Kidney (tissue), 14 donors: ENCODE results near the gene KCNQ1. TPM values are rescaled to one million over a fixed set of nuclear protein-coding genes. Genes with fewer than 3 reads are reported as not detected.

Experiments
- DNase-seq, 5 donors: peaks; one replicate each; pipeline ENCODE4 v3.0.0-alpha.2; 2013 to 2020
- FAIRE-seq: peaks from 2 replicates; lab custom pipeline; 2012; peaks lifted over from hg19 to GRCh38; lab: Jason Lieb, UNC
- H3K27ac ChIP-seq, 2 donors: one replicate each; pipeline ENCODE4 v1.7.0; 2013; ENCODE audit warnings: low read depth in 2 of 2, low read length in 2 of 2, inconsistent platforms in 1 of 2
- H3K27me3 ChIP-seq: one replicate; pipeline ENCODE4 v1.7.1; 2013; ENCODE audit warnings: low read length, inconsistent platforms; ENCODE audit not compliant: control insufficient read depth, insufficient read depth
- H3K36me3 ChIP-seq, 3 donors: one replicate each; pipeline versions ENCODE4 v1.7.0 to v1.7.1; 2013; ENCODE audit warnings: low read length in 3 of 3, control low read depth in 1 of 3, inconsistent platforms in 1 of 3; ENCODE audit not compliant: insufficient read depth in 3 of 3, control insufficient read depth in 2 of 3
- H3K4me1 ChIP-seq, 3 donors: one replicate each; pipeline versions ENCODE4 v1.7.0 to v1.7.1; 2013; ENCODE audit warnings: low read length in 3 of 3, inconsistent platforms in 1 of 3, low read depth in 1 of 3; ENCODE audit not compliant: control insufficient read depth in 2 of 3, insufficient read depth in 2 of 3
- H3K4me3 ChIP-seq, 3 donors: one replicate each; pipeline versions ENCODE4 v1.7.0 to v1.8.1; 2013; ENCODE audit warnings: low read length in 3 of 3, control low read depth in 1 of 3, inconsistent platforms in 1 of 3
- H3K9ac ChIP-seq, 3 donors: one replicate each; pipeline versions ENCODE4 v1.7.0 to v1.7.1; 2013; ENCODE audit warnings: low read length in 3 of 3, control low read depth in 1 of 3, inconsistent platforms in 1 of 3
- H3K9me3 ChIP-seq, 3 donors: one replicate each; pipeline versions ENCODE4 v1.7.0 to v1.7.1; 2013; ENCODE audit warnings: low read length in 3 of 3, control low read depth in 1 of 3, inconsistent platforms in 1 of 3; ENCODE audit not compliant: control insufficient read depth in 2 of 3, insufficient read depth in 1 of 3
- intact Hi-C: fragments of 100-400 bp; cut with DNase I; formaldehyde crosslinking; loops from one replicate; pipeline ENCODE4 v1.11.1; 2022
- polyA plus RNA-seq: library from polyadenylated mRNA; stranded (reverse); fragments of 350-450 nt; fragmentation: Illumina TruSeq; extraction: RNeasy Lipid Tissue Mini Kit (QIAGEN cat#74804); gene quantifications from one replicate; pipeline ENCODE4 v1.2.3, GENCODE V29; 2014; ENCODE audit warnings: low read depth, low replicate concordance; ENCODE audit not compliant: insufficient read depth
- total RNA-seq: library from RNA; stranded (reverse); fragmentation: NEBNext Ultra II Directional; extraction: Animal tissue kit (Norgen Biotek cat#: 25700); gene quantifications from one replicate; pipeline ENCODE4 v1.2.1, GENCODE V29; 2021
- TF ChIP-seq, protein P1 (sequence below): IDR thresholded peaks from 3 replicates; pipeline ENCODE4 v1.5.1; 2012; ENCODE audit warnings: mild to moderate bottlenecking, moderate library complexity, borderline replicate concordance; ENCODE audit not compliant: insufficient read depth; ENCODE audit errors: extremely low read depth
- donor health status: control.
- donor health status: control.
- donor health status: control.
- donor health status: control.
- donor health status: control.
- donor health status: DM: yes; HTN: yes; CAD: no.
- donor health status: Normal renal cell carcinoma (clear cell type).

KCNQ1 gene
- total and polyA plus RNA-seq, 2 donors from 2014 or later = 45.5 to 49.4 TPM

DNA sequence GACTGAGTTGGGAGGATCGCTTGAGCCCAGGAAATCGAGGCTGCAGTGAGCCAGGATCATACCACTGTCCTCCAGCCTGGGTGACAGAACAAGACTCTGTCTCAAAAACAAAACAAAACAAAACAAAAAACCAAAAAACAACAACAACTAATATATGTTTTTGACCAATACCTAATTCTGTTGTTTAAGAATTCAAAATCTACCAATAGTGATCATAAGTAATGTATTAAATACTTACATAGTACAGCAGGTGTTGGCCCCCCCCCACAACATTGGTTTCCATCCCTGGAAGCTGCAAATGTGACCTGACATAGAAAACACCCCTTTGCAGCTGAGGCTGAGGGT, 74.7 kb downstream of the KCNQ1 start:
- H3K4me3 ChIP-seq = no peak overlapping the region
- no peak overlapping the region for H3K27ac ChIP-seq
- no peaks in the 10 kb centered on the region for H3K9me3 ChIP-seq
- intact Hi-C loops = no loop called here
- no peak for DNase-seq
- H3K27me3 ChIP-seq = no peaks in the 10 kb centered on the region
- FAIRE-seq = no peak
- no peaks in the 10 kb centered on the region for H3K36me3 ChIP-seq
- H3K4me1 ChIP-seq = peaks cover 0 to 7% (median 0%) of the 10 kb centered on the region in 3 donors
- H3K9ac ChIP-seq = no peak overlapping the region
- TF ChIP-seq, protein P1, sequence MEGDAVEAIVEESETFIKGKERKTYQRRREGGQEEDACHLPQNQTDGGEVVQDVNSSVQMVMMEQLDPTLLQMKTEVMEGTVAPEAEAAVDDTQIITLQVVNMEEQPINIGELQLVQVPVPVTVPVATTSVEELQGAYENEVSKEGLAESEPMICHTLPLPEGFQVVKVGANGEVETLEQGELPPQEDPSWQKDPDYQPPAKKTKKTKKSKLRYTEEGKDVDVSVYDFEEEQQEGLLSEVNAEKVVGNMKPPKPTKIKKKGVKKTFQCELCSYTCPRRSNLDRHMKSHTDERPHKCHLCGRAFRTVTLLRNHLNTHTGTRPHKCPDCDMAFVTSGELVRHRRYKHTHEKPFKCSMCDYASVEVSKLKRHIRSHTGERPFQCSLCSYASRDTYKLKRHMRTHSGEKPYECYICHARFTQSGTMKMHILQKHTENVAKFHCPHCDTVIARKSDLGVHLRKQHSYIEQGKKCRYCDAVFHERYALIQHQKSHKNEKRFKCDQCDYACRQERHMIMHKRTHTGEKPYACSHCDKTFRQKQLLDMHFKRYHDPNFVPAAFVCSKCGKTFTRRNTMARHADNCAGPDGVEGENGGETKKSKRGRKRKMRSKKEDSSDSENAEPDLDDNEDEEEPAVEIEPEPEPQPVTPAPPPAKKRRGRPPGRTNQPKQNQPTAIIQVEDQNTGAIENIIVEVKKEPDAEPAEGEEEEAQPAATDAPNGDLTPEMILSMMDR = no peak

DNA sequence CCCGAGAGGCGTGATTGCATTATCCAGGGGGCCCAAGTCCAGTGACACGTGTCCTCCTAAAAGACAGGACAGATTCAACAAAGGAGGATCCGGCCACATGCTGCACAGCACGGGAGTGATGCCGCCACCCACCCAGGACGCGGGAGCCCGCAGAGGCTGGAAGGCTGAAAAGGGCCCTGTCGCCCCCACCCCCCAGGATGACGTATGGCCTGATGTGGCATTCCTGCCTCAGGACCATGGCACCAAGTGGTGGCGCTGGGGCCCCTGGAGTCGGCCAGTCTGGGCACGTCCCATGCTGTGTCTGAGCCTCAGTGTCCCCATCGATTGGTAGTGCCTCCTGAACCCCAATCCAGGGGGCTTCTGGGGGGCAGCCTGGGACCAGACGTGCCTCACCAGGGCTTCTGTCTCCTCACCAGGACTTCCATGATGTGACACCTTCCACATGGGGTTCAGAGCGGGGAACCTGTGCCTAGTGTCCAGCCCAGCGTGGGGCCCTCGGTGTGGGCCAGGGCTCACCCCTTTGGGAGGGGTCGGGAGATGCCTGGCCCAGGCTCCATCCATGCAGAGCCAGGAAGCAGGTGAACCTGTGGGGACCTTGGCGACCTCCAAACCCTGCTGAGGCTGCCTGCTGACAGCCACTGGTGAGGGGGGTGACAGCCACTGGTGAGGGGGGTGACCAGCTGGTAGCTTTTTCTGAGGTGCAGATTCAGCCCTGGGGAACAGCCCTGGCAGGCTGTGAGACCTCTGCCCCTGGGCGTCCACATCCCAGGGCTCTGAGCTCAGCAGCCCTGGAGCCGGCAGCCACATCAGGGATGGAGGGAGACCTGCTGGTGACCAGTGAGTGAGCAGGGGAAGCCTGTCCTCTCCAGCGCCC, 75.3 kb downstream of the KCNQ1 start:
- FAIRE-seq = no peak
- no peaks in the 10 kb centered on the region for H3K36me3 ChIP-seq
- intact Hi-C loops = no loop called here
- TF ChIP-seq, protein P1 = no peak
- peak overlapping the region in 1 of 3 donors; percentile 19 for H3K9ac ChIP-seq
- H3K27me3 ChIP-seq = no peaks in the 10 kb centered on the region
- H3K4me1 ChIP-seq = peaks cover 0 to 12% (median 0%) of the 10 kb centered on the region in 3 donors
- DNase-seq = peak in 3 of 5 donors; percentile 9 to 64 (median 37)
- H3K27ac ChIP-seq = no peak overlapping the region
- H3K9me3 ChIP-seq = no peaks in the 10 kb centered on the region
- no peak overlapping the region for H3K4me3 ChIP-seq

DNA sequence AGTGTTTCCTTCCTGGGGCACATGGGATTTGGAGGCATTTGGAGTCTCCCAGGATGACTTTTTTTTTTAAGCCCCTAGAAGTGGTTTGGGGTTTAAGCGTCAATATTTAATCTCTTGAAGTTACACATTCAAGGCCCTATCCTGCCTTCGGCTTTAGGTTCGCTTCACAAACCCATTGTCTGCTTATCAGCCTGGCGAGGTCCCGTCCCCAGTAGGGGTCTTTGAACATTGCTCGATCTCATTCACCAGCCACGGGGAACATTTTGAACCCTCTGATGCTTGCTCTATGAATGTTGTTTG, 75.9 kb downstream of the KCNQ1 start:
- FAIRE-seq = no peak
- no peak for DNase-seq
- no peak overlapping the region for H3K4me3 ChIP-seq
- H3K9ac ChIP-seq = peak overlapping the region in 1 of 3 donors; percentile 19
- no peaks in the 10 kb centered on the region for H3K9me3 ChIP-seq
- H3K36me3 ChIP-seq = no peaks in the 10 kb centered on the region
- no peak overlapping the region for H3K27ac ChIP-seq
- TF ChIP-seq, protein P1 = no peak
- peaks cover 0 to 17% (median 0%) of the 10 kb centered on the region in 3 donors for H3K4me1 ChIP-seq
- no peaks in the 10 kb centered on the region for H3K27me3 ChIP-seq
- intact Hi-C loops = no loop called here
